ENCODE measurements around the gene SLC27A1. TPM values are rescaled to one million over a fixed set of nuclear protein-coding genes. Genes with fewer than 3 reads are reported as not detected.

Gene SLC27A1
- total and polyA plus RNA-seq, 4 donors = 2.4 to 7.4 (median 4.0) TPM

- H3K27me3 ChIP-seq (ENCODE audit: control insufficient read depth in 4 of 4, insufficient read depth in 4 of 4, low read length in 3 of 4) = no peaks in the 10 kb centered on the region
- WGBS = 86% methylated on average over 4 of the region's 4 CpGs
- no peaks in the 10 kb centered on the region for H3K9me3 ChIP-seq (ENCODE audit: control insufficient read depth in 4 of 4, low read length in 3 of 4)
- H3K36me3 ChIP-seq (ENCODE audit: control insufficient read depth in 4 of 4, insufficient read depth in 3 of 4, low read depth in 1 of 4, low read length in 3 of 4) = no peaks in the 10 kb centered on the region
- no peak overlapping the region for H3K27ac ChIP-seq (ENCODE audit: low read depth in 1 of 2, low read length in 2 of 2)
- DNase-seq (ENCODE audit: low spot score) = no peak
- no peak for TF ChIP-seq RAD21 (IDR thresholded peaks at IDR 0.05)
- H3K4me1 ChIP-seq (ENCODE audit: control insufficient read depth in 4 of 4, insufficient read depth in 4 of 4, low read length in 3 of 4) = peaks cover 0 to 3% (median 2%) of the 10 kb centered on the region in 4 donors
- no peak overlapping the region for H3K4me3 ChIP-seq (ENCODE audit: low read depth in 1 of 3, low read length in 3 of 3)
- H3K9ac ChIP-seq (ENCODE audit: low read depth in 1 of 2, low read length in 2 of 2) = no peak overlapping the region
Measured at GRCh38 chr19:17544418-17544817, 74.1 kb downstream of the SLC27A1 start.

GRCh38 chr19:17548145-17548544, 77.8 kb downstream of the SLC27A1 start:
- DNase-seq (ENCODE audit: low spot score) = no peak
- Histone ChIP-seq H3K4me1 (ENCODE audit: control insufficient read depth in 4 of 4, insufficient read depth in 4 of 4, low read length in 3 of 4) (no peaks in the 10 kb centered on the region), H3K4me3 (ENCODE audit: low read depth in 1 of 3, low read length in 3 of 3) (no peak overlapping the region), H3K36me3 (ENCODE audit: control insufficient read depth in 4 of 4, insufficient read depth in 3 of 4, low read depth in 1 of 4, low read length in 3 of 4) (no peaks in the 10 kb centered on the region), H3K27me3 (ENCODE audit: control insufficient read depth in 4 of 4, insufficient read depth in 4 of 4, low read length in 3 of 4) (no peaks in the 10 kb centered on the region), H3K9me3 (ENCODE audit: control insufficient read depth in 4 of 4, low read length in 3 of 4) (no peaks in the 10 kb centered on the region), H3K27ac (ENCODE audit: low read depth in 1 of 2, low read length in 2 of 2) (no peak overlapping the region), H3K9ac (ENCODE audit: low read depth in 1 of 2, low read length in 2 of 2) (no peak overlapping the region)
- TF ChIP-seq YY1 (IDR thresholded peaks at IDR 0.05) (no peak), GABPA (IDR thresholded peaks at IDR 0.05 in 1 of 2, conservative IDR thresholded peaks at IDR 0.05 in 1 of 2) (no peak), FOXA2 (IDR thresholded peaks at IDR 0.05) (no peak), RAD21 (IDR thresholded peaks at IDR 0.05) (no peak), HNF4A (conservative IDR thresholded peaks at IDR 0.05) (no peak), FOXA1 (IDR thresholded peaks at IDR 0.05) (no peak), ATF3 (IDR thresholded peaks at IDR 0.05) (no peak)
- TF ChIP-seq, protein P1, sequence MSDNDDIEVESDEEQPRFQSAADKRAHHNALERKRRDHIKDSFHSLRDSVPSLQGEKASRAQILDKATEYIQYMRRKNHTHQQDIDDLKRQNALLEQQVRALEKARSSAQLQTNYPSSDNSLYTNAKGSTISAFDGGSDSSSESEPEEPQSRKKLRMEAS (IDR thresholded peaks at IDR 0.05) = no peak
- TF ChIP-seq, protein P2, sequence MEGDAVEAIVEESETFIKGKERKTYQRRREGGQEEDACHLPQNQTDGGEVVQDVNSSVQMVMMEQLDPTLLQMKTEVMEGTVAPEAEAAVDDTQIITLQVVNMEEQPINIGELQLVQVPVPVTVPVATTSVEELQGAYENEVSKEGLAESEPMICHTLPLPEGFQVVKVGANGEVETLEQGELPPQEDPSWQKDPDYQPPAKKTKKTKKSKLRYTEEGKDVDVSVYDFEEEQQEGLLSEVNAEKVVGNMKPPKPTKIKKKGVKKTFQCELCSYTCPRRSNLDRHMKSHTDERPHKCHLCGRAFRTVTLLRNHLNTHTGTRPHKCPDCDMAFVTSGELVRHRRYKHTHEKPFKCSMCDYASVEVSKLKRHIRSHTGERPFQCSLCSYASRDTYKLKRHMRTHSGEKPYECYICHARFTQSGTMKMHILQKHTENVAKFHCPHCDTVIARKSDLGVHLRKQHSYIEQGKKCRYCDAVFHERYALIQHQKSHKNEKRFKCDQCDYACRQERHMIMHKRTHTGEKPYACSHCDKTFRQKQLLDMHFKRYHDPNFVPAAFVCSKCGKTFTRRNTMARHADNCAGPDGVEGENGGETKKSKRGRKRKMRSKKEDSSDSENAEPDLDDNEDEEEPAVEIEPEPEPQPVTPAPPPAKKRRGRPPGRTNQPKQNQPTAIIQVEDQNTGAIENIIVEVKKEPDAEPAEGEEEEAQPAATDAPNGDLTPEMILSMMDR (IDR thresholded peaks at IDR 0.05; ENCODE audit: low read depth, low read length, missing input control) = no peak
- WGBS = 86% methylated on average over 6 of the region's 6 CpGs

GRCh38 chr19:17549085-17549740, 78.9 kb downstream of the SLC27A1 start:
- 77% methylated on average over 5 of the region's 5 CpGs for WGBS
- no peaks in the 10 kb centered on the region for H3K4me1 ChIP-seq (ENCODE audit: control insufficient read depth in 4 of 4, insufficient read depth in 4 of 4, low read length in 3 of 4)
- no peaks in the 10 kb centered on the region for H3K27me3 ChIP-seq (ENCODE audit: control insufficient read depth in 4 of 4, insufficient read depth in 4 of 4, low read length in 3 of 4)
- no peaks in the 10 kb centered on the region for H3K36me3 ChIP-seq (ENCODE audit: control insufficient read depth in 4 of 4, insufficient read depth in 3 of 4, low read depth in 1 of 4, low read length in 3 of 4)
- H3K9ac ChIP-seq (ENCODE audit: low read depth in 1 of 2, low read length in 2 of 2) = no peak overlapping the region
- H3K9me3 ChIP-seq (ENCODE audit: control insufficient read depth in 4 of 4, low read length in 3 of 4) = no peaks in the 10 kb centered on the region
- no peak overlapping the region for H3K4me3 ChIP-seq (ENCODE audit: low read depth in 1 of 3, low read length in 3 of 3)
- no peak overlapping the region for H3K27ac ChIP-seq (ENCODE audit: low read depth in 1 of 2, low read length in 2 of 2)
- DNase-seq (ENCODE audit: low spot score) = no peak
- TF ChIP-seq, protein P3, sequence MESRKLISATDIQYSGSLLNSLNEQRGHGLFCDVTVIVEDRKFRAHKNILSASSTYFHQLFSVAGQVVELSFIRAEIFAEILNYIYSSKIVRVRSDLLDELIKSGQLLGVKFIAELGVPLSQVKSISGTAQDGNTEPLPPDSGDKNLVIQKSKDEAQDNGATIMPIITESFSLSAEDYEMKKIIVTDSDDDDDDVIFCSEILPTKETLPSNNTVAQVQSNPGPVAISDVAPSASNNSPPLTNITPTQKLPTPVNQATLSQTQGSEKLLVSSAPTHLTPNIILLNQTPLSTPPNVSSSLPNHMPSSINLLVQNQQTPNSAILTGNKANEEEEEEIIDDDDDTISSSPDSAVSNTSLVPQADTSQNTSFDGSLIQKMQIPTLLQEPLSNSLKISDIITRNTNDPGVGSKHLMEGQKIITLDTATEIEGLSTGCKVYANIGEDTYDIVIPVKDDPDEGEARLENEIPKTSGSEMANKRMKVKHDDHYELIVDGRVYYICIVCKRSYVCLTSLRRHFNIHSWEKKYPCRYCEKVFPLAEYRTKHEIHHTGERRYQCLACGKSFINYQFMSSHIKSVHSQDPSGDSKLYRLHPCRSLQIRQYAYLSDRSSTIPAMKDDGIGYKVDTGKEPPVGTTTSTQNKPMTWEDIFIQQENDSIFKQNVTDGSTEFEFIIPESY (IDR thresholded peaks at IDR 0.05) = no peak
- TF ChIP-seq TAF1 (conservative IDR thresholded peaks at IDR 0.05) = no peak
- TF ChIP-seq JUND (IDR thresholded peaks at IDR 0.05) = no peak
- TF ChIP-seq HNF4A (conservative IDR thresholded peaks at IDR 0.05) = no peak
- TF ChIP-seq NR2F2 (IDR thresholded peaks at IDR 0.05) = no peak
- no peak for TF ChIP-seq GABPA (IDR thresholded peaks at IDR 0.05 in 1 of 2, conservative IDR thresholded peaks at IDR 0.05 in 1 of 2)
- TF ChIP-seq EGR1 (IDR thresholded peaks at IDR 0.05; ENCODE audit: low read depth in 2 of 2) = no peak
- TF ChIP-seq, protein P1 (IDR thresholded peaks at IDR 0.05) = no peak
- no peak for TF ChIP-seq YY1 (IDR thresholded peaks at IDR 0.05)
- TF ChIP-seq HNF4G (IDR thresholded peaks at IDR 0.05) = no peak
- no peak for TF ChIP-seq ATF3 (IDR thresholded peaks at IDR 0.05)
- no peak for TF ChIP-seq RXRA (IDR thresholded peaks at IDR 0.05)
- no peak for TF ChIP-seq RAD21 (IDR thresholded peaks at IDR 0.05)
- TF ChIP-seq, protein P2 (IDR thresholded peaks at IDR 0.05; ENCODE audit: low read depth, low read length, missing input control) = no peak

Measured in liver (tissue), 9 donors.